GM19467 (cell line): ENCODE data around the gene ADARB1.

Experiments used
- ATAC-seq: cut with Tn5 transposase; IDR thresholded peaks from one replicate; pipeline ENCODE4 v1.9.1; 2021; ENCODE audit warnings: mild to moderate bottlenecking, moderate library complexity; ENCODE audit not compliant: unreplicated experiment

ADARB1 gene

GRCh38 chr21:45246386-45247320 lies 172.3 kb downstream of the ADARB1 start:
- ATAC-seq = no peak

- ATAC-seq = no peak
Measured at GRCh38 chr21:45248301-45248892, 174.0 kb downstream of the ADARB1 start.

GRCh38 chr21:45248893-45249381 lies 174.6 kb downstream of the ADARB1 start:
- ATAC-seq = no peak

GRCh38 chr21:45249626-45250025 lies 175.2 kb downstream of the ADARB1 start:
- ATAC-seq = no peak

GRCh38 chr21:45250272-45250671 lies 175.9 kb downstream of the ADARB1 start:
- ATAC-seq = no peak

- ATAC-seq = no peak
Measured at GRCh38 chr21:45250914-45251634, 176.7 kb downstream of the ADARB1 start.

GRCh38 chr21:45251635-45252447 lies 177.5 kb downstream of the ADARB1 start:
- ATAC-seq = no peak

GRCh38 chr21:45252448-45252925 lies 178.1 kb downstream of the ADARB1 start:
- ATAC-seq = no peak

- no peak for ATAC-seq
Measured at GRCh38 chr21:45253180-45253579, 178.8 kb downstream of the ADARB1 start.

GRCh38 chr21:45253633-45254459 lies 179.5 kb downstream of the ADARB1 start:
- ATAC-seq = no peak

GRCh38 chr21:45254460-45254930 lies 180.1 kb downstream of the ADARB1 start:
- ATAC-seq = no peak

- ATAC-seq = no peak
Measured at GRCh38 chr21:45255381-45256020, 181.1 kb downstream of the ADARB1 start.

- no peak for ATAC-seq
Measured at GRCh38 chr21:45256021-45256911, 181.9 kb downstream of the ADARB1 start.

- ATAC-seq = no peak
Measured at GRCh38 chr21:45256912-45257672, 182.7 kb downstream of the ADARB1 start.

GRCh38 chr21:45257673-45258341 lies 183.4 kb downstream of the ADARB1 start:
- no peak for ATAC-seq

- ATAC-seq = no peak
Measured at GRCh38 chr21:45258466-45258865, 184.1 kb downstream of the ADARB1 start.
